Stomach (tissue), 4 donors: Measurements from ENCODE around the gene GLTPD2.

Source experiments
- POLR2A ChIP-seq, 4 donors: fragments of 450-650 bp; IDR thresholded peaks; one replicate each; pipeline ENCODE4 v1.6.1; 2016; ENCODE audit warnings: antibody characterized with exemption in 4 of 4, control low read depth in 2 of 4, mild to moderate bottlenecking in 1 of 4, moderate library complexity in 1 of 4
- POLR2AphosphoS5 ChIP-seq, 3 donors: sonication (generic); formaldehyde crosslinking; IDR thresholded peaks; one replicate each; pipeline ENCODE4 v1.6.1; 2016; ENCODE audit warnings: antibody characterized with exemption in 3 of 3
- TF ChIP-seq, protein P1 (sequence below), 7 experiments: fragments of 450-650 bp in 4 of 7; fragments of 200-600 bp in 3 of 7; sonication (generic) in 3 of 7; IDR thresholded peaks; one replicate each; pipeline ENCODE4 v1.5.1; 2016 to 2019; ENCODE audit warnings: antibody characterized with exemption in 7 of 7, control low read depth in 2 of 7, mild to moderate bottlenecking in 1 of 7

DNA sequence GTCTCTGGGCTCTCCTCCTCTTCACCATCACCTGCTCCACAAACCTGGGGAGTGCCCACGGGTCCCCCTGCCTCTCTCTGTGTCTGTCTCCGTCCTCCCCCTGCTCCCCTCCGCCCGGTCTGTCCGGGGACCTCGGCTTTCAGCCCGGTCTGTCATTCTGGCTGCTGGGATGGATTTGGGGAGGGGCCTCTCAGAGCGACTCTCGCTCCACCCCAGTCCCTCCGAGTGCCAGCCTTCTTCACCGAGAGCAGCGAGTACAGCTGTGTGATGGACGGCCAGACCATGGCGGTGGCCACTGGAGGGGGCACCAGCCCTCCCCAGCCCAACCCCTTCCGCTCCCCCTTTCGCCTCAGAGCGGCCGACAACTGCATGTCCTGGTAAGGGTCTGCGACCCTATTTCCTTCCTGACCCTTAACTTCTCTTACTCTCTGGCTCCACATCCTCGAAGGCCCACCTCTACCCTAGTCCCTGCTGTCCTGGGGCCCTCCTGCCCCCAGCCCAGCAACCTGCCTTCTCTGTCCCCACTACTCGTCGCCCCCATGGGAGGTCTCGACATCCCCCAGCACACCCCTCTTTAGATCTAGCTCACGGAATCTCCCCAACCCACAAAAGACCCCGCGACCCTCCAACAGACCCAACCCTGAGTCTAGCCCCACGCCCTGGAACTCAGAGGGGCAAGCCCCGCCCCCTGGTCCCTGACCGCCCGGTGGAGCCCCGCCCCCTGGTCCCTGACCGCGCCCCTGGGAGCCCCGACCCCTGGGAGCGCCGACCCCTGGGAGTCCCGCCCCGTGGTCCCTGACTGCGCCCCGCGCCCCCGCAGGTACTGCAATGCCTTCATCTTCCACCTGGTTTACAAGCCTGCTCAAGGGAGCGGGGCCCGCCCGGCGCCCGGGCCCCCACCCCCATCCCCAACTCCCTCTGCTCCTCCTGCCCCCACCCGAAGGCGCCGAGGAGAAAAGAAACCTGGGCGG is 43.5 kb upstream of the GLTPD2 start:
- TF ChIP-seq, protein P1, sequence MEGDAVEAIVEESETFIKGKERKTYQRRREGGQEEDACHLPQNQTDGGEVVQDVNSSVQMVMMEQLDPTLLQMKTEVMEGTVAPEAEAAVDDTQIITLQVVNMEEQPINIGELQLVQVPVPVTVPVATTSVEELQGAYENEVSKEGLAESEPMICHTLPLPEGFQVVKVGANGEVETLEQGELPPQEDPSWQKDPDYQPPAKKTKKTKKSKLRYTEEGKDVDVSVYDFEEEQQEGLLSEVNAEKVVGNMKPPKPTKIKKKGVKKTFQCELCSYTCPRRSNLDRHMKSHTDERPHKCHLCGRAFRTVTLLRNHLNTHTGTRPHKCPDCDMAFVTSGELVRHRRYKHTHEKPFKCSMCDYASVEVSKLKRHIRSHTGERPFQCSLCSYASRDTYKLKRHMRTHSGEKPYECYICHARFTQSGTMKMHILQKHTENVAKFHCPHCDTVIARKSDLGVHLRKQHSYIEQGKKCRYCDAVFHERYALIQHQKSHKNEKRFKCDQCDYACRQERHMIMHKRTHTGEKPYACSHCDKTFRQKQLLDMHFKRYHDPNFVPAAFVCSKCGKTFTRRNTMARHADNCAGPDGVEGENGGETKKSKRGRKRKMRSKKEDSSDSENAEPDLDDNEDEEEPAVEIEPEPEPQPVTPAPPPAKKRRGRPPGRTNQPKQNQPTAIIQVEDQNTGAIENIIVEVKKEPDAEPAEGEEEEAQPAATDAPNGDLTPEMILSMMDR (IDR thresholded peaks at IDR 0.05), result no peak
- TF ChIP-seq POLR2AphosphoS5 (IDR thresholded peaks at IDR 0.05) (no peak), POLR2A (IDR thresholded peaks at IDR 0.05) (no peak)
